IPS DF 6.9 (cell line): ENCODE results near the gene SPACA1.

Experiments
- DNase-seq: peaks from one replicate; pipeline ENCODE4 v3.0.0-alpha.2; 2013; ENCODE audit warnings: low read depth, low spot score
- H3K27ac ChIP-seq: one replicate; pipeline ENCODE4 v1.5.1; 2013; ENCODE audit warnings: low read length, control low read depth
- H3K27me3 ChIP-seq: 2 replicates; pipeline ENCODE4 v1.6.1; 2013; ENCODE audit warnings: mild to moderate bottlenecking, low read length; ENCODE audit not compliant: control insufficient read depth, insufficient read depth
- H3K36me3 ChIP-seq: 2 replicates; pipeline ENCODE4 v1.6.1; 2013; ENCODE audit warnings: low read length; ENCODE audit not compliant: control insufficient read depth, insufficient read depth
- H3K4me1 ChIP-seq: 2 replicates; pipeline ENCODE4 v1.6.1; 2013; ENCODE audit warnings: low read length; ENCODE audit not compliant: control insufficient read depth, insufficient read depth
- H3K4me3 ChIP-seq: 2 replicates; pipeline ENCODE4 v1.5.1; 2013; ENCODE audit warnings: mild to moderate bottlenecking, low read length
- H3K9me3 ChIP-seq: 2 replicates; pipeline ENCODE4 v1.6.1; 2013; ENCODE audit warnings: low read length, inconsistent platforms; ENCODE audit not compliant: control insufficient read depth, insufficient read depth
- WGBS: extraction: QIAGEN DNeasy Blood & Tissue Kit; methylation state at CpG from one replicate; pipeline ENCODE4 v1.1.7; 2013; ENCODE audit warnings: mixed read lengths, missing lambda C conversion rate; ENCODE audit not compliant: insufficient read length, insufficient coverage; 5-methylcytosine and 5-hydroxymethylcytosine counted together

The SPACA1 gene

GRCh38 chr6:88089708-88090107 is 42.1 kb downstream of the SPACA1 start:
- WGBS: no CpG with 5 or more reads among the region's 2 CpGs
- Histone ChIP-seq H3K9me3 (no peaks in the 10 kb centered on the region), H3K27ac (no peak overlapping the region), H3K27me3 (no peaks in the 10 kb centered on the region), H3K36me3 (no peaks in the 10 kb centered on the region), H3K4me1 (peaks cover 6% of the 10 kb centered on the region; the same call in 1 of the 2 replicates), H3K4me3 (no peak overlapping the region)
- no peak for DNase-seq

- WGBS: no CpG with 5 or more reads among the region's 7 CpGs
- no peak overlapping the region for H3K27ac ChIP-seq
- no peak for DNase-seq
- H3K9me3 ChIP-seq: no peaks in the 10 kb centered on the region
- H3K4me1 ChIP-seq: no peaks in the 10 kb centered on the region
- no peaks in the 10 kb centered on the region for H3K36me3 ChIP-seq
- H3K27me3 ChIP-seq: no peaks in the 10 kb centered on the region
- no peak overlapping the region for H3K4me3 ChIP-seq
Observed at GRCh38 chr6:88105741-88106340, 58.2 kb downstream of the SPACA1 start.

- no peaks in the 10 kb centered on the region for H3K9me3 ChIP-seq
- H3K36me3 ChIP-seq: no peaks in the 10 kb centered on the region
- H3K4me3 ChIP-seq: no peak overlapping the region
- no peak for DNase-seq
- no peaks in the 10 kb centered on the region for H3K27me3 ChIP-seq
- H3K4me1 ChIP-seq: no peaks in the 10 kb centered on the region
- no peak overlapping the region for H3K27ac ChIP-seq
Observed at GRCh38 chr6:88107241-88107640, 59.6 kb downstream of the SPACA1 start.

- no peaks in the 10 kb centered on the region for H3K4me1 ChIP-seq
- no peak for DNase-seq
- WGBS: no CpG with 5 or more reads among the region's 5 CpGs
Observed at GRCh38 chr6:88111991-88112390, 64.3 kb downstream of the SPACA1 start.

GRCh38 chr6:88114838-88115237 is 67.2 kb downstream of the SPACA1 start:
- no CpG with 5 or more reads among the region's 2 CpGs for WGBS

More at GRCh38 chr6:88111991-88112390, 64.3 kb downstream of the SPACA1 start:
- Histone ChIP-seq H3K27me3 (no peaks in the 10 kb centered on the region), H3K36me3 (no peaks in the 10 kb centered on the region), H3K4me3 (no peak overlapping the region), H3K27ac (no peak overlapping the region), H3K9me3 (no peaks in the 10 kb centered on the region)

GRCh38 chr6:88115307-88115706 is 67.7 kb downstream of the SPACA1 start:
- no peaks in the 10 kb centered on the region for H3K27me3 ChIP-seq
- H3K4me3 ChIP-seq: no peak overlapping the region
- WGBS: no CpG with 5 or more reads among the region's 2 CpGs
- DNase-seq: no peak
- H3K4me1 ChIP-seq: no peaks in the 10 kb centered on the region
- H3K9me3 ChIP-seq: no peaks in the 10 kb centered on the region
- no peak overlapping the region for H3K27ac ChIP-seq
- H3K36me3 ChIP-seq: no peaks in the 10 kb centered on the region

More at GRCh38 chr6:88114838-88115237, 67.2 kb downstream of the SPACA1 start:
- H3K9me3 ChIP-seq: no peaks in the 10 kb centered on the region
- no peak for DNase-seq
- no peak overlapping the region for H3K4me3 ChIP-seq
- H3K27ac ChIP-seq: no peak overlapping the region
- H3K4me1 ChIP-seq: no peaks in the 10 kb centered on the region
- H3K27me3 ChIP-seq: no peaks in the 10 kb centered on the region
- H3K36me3 ChIP-seq: no peaks in the 10 kb centered on the region

GRCh38 chr6:88116276-88116675 is 68.6 kb downstream of the SPACA1 start:
- no peaks in the 10 kb centered on the region for H3K27me3 ChIP-seq
- H3K4me1 ChIP-seq: no peaks in the 10 kb centered on the region
- no peaks in the 10 kb centered on the region for H3K9me3 ChIP-seq
- no CpG with 5 or more reads among the region's 3 CpGs for WGBS
- H3K36me3 ChIP-seq: no peaks in the 10 kb centered on the region
- no peak overlapping the region for H3K4me3 ChIP-seq
- H3K27ac ChIP-seq: no peak overlapping the region
- DNase-seq: no peak
